Choroid plexus epithelial cell (primary cell): ENCODE measurements around the gene PCBP2.

Experiments
- DNase-seq: peaks from one replicate; pipeline ENCODE4 v3.0.0-alpha.2; 2010; ENCODE audit warnings: low read depth
- H3K4me3 ChIP-seq: 2 replicates; pipeline ENCODE4 v1.5.1; 2011; ENCODE audit warnings: low read depth, mild to moderate bottlenecking, control low read depth, low read length, moderate library complexity
- CTCF ChIP-seq: conservative IDR thresholded peaks from 2 replicates; pipeline ENCODE4 v1.5.1; 2011; ENCODE audit warnings: low read depth, mild to moderate bottlenecking, control low read depth, inconsistent platforms, low read length, moderate library complexity

Gene PCBP2

GRCh38 chr12:53502983-53503728, 51.3 kb downstream of the PCBP2 start:
- no peak overlapping the region for H3K4me3 ChIP-seq
- no peak for TF ChIP-seq CTCF

DNA sequence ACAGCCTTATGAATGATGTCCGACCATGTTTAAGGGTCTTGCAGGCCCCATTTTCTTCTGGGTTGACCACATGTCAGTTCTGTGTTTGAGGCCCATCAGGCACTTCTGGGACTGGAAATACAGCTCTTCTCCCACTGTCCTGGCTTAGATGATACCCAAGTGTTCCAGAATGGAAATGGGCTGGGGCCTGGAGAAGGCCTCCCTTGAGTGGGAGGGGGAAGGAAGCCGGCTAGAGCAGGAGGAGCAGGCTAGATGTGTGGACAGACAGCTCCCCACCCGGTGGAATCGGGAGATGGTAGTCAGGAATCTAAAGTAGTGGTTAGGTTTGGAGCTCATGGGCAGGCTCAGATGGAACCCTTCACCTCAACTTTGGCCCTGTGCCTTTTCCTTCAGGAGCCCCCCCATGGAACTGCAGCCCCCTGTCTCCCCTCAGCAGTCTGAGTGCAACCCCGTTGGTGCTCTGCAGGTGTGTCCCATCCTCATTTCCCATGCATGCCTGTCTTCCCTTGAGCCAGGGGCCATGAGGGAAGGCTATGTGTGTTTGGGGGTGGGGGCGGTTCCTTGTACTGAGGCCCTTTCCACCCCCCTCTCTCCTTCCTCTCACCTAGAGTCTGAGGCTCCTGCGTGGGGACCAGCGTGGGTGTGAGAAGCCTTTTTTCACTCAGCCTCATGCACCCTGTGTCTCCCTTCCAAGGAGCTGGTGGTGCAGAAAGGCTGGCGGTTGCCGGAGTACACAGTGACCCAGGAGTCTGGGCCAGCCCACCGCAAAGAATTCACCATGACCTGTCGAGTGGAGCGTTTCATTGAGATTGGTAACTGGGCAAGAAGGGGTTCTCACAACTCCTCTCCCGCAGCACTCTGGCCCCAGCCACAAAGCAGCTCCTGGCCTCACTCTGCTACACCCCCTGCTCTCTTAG, 52.4 kb downstream of the PCBP2 start:
- DNase-seq, result no peak
- no peak overlapping the region for H3K4me3 ChIP-seq
- no peak for TF ChIP-seq CTCF

More at GRCh38 chr12:53502983-53503728, 51.3 kb downstream of the PCBP2 start:
- DNase-seq, result no peak

DNA sequence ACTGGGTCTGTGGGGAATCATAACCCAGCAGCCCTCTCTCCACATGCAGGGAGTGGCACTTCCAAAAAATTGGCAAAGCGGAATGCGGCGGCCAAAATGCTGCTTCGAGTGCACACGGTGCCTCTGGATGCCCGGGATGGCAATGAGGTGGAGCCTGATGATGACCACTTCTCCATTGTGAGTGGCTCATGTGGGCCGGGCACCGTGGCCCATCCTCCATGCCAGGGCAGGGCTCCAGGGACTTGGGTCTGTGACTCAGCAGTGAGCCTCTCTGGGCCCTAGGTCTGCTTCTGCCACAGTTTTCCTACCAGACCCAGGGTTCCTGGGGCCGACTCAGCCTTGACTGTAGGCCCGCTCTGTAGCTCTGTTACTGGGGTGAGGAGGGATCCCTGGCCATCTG, 53.2 kb downstream of the PCBP2 start:
- no peak for TF ChIP-seq CTCF
- no peak for DNase-seq
- H3K4me3 ChIP-seq, result no peak overlapping the region

GRCh38 chr12:53505555-53506449, 53.9 kb downstream of the PCBP2 start:
- TF ChIP-seq CTCF, result no peak
- no peak overlapping the region for H3K4me3 ChIP-seq
- no peak for DNase-seq

DNA sequence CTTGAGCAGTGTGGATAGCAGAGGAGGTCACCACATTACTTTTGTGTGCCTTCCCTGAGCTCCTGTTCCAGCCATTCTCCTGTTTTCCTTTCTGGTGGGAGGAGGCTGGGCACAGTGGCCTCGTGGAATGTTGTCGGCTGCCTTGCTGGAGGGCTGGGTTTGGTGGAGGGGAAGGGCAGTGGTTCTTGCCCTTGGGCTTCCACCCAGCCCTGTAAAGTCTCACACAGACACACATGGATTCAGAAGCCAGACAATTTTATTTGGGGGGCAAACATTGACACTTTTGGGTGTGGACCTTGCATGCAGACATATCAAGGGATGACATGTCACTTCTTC, 54.5 kb downstream of the PCBP2 start:
- no peak for DNase-seq
- H3K4me3 ChIP-seq, result no peak overlapping the region
- TF ChIP-seq CTCF, result no peak

- DNase-seq, result no peak
- no peak for TF ChIP-seq CTCF
- no peak within 1 kb of the TSS for H3K4me3 ChIP-seq
Measured at GRCh38 chr12:53506881-53507602, 55.1 kb downstream of the PCBP2 start, which contains the start of gene NPFF. NPFF (minus strand) TSS chr12:53507484; CDS start chr12:53507474, 10 bp downstream.
